ENCODE data around the gene ZMIZ1.

- no peak for TF ChIP-seq CTCF (IDR thresholded peaks at IDR 0.05)
- TF ChIP-seq POLR2A (IDR thresholded peaks at IDR 0.05): no peak
These were observed 233.2 kb downstream of the ZMIZ1 start for GRCh38 chr10:79301754-79302530.

Data from lower leg skin (tissue), 3 donors.